ENCODE data around the gene ERAP2. TPM values are rescaled to one million over a fixed set of nuclear protein-coding genes. Genes with fewer than 3 reads are reported as not detected.
A peak's percentile ranks its signal among the peaks of the same experiment; 100 is the strongest.

Gene ERAP2
- total and polyA plus RNA-seq, 2 of the 13 experiments (the other 11 are each of a cell fraction or from before 2014, with no cell fraction given), result 12.8 to 16.6 TPM

DNA sequence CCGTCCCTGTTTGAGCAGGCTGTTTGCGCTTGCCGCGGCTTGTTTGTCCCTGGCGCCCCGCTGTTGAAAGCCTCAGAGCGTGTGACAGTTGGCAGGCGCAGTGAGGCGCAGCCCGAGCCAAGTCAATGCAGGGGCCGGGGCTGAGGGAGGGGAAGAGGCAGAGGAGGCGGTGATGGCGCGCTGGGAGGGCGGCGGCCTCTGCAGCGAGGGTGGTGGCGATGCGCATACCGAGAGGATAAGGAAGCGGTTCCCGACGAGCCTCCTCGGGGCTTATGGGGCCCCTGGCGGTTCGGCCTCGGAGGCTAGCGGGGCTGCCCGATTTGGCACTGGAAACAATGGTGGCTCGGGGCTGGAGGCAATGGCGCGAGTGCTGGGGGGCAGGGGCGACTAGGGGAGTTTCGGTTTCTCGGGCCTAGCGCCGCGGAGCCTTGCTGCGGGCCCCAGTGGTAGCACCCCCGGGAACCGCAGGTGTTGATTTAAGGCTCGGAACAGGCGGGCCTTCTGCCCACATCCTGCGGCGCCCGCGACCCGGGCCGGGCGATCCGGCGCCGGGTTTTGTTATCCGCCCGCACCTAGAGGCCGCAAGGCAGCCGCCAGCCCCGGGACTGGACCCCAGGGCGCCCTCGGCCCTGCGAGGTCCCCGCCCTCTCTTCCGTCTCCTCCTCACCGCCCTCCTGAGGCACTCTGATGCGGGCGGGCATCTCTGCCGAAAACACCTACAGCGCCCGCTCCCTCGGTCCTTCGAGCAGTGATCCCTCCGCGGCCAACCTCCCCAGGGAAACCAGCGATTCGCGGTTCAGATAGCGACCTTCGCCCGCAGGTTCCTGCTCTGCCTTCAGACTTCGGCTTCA, 58.6 kb downstream of the ERAP2 start (continued):
- TF ChIP-seq, protein P1, sequence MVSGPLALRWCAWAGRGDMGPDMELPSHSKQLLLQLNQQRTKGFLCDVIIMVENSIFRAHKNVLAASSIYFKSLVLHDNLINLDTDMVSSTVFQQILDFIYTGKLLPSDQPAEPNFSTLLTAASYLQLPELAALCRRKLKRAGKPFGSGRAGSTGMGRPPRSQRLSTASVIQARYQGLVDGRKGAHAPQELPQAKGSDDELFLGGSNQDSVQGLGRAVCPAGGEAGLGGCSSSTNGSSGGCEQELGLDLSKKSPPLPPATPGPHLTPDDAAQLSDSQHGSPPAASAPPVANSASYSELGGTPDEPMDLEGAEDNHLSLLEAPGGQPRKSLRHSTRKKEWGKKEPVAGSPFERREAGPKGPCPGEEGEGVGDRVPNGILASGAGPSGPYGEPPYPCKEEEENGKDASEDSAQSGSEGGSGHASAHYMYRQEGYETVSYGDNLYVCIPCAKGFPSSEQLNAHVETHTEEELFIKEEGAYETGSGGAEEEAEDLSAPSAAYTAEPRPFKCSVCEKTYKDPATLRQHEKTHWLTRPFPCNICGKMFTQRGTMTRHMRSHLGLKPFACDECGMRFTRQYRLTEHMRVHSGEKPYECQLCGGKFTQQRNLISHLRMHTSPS (CRISPR knock-in tag; IDR thresholded peaks at IDR 0.05; ENCODE audit: low read depth), result peak; percentile 80
- TF ChIP-seq ZNF383 (CRISPR knock-in tag; IDR thresholded peaks at IDR 0.05; ENCODE audit: borderline replicate concordance) (no peak), RBFOX2 (IDR thresholded peaks at IDR 0.05; ENCODE audit: low read depth, low read length) (peak; percentile 94), HMGA1 (CRISPR knock-in tag; conservative IDR thresholded peaks at IDR 0.05) (no peak), ZMYM4 (CRISPR knock-in tag; IDR thresholded peaks at IDR 0.05) (peak; percentile 83), ISL2 (CRISPR knock-in tag; IDR thresholded peaks at IDR 0.05) (peak; percentile 53; the same call in 1 of the 2 replicates), MED8 (CRISPR knock-in tag; IDR thresholded peaks at IDR 0.05; ENCODE audit: insufficient replicate concordance) (peak; percentile 33), ZNF225 (CRISPR knock-in tag; IDR thresholded peaks at IDR 0.05) (0 out of 2 replicates have a peak, but pooled peaks have one; percentile 54), ONECUT2 (CRISPR knock-in tag; IDR thresholded peaks at IDR 0.05) (0 out of 2 replicates have a peak, but pooled peaks have one; percentile 15), MXI1 (IDR thresholded peaks at IDR 0.05; ENCODE audit: borderline replicate concordance, low read depth, low read length) (peak; percentile 60; the same call in 2 of the 3 replicates), ATM (IDR thresholded peaks at IDR 0.05; ENCODE audit: borderline replicate concordance) (no peak), ZNF224 (CRISPR knock-in tag; IDR thresholded peaks at IDR 0.05) (no peak; the same call in 1 of the 2 replicates), HOXA5 (CRISPR knock-in tag; IDR thresholded peaks at IDR 0.05) (no peak; the same call in none of the 2 replicates), ZFP82 (CRISPR knock-in tag; IDR thresholded peaks at IDR 0.05; ENCODE audit: borderline replicate concordance) (no peak), ZNF556 (CRISPR knock-in tag; IDR thresholded peaks at IDR 0.05; ENCODE audit: borderline replicate concordance) (peak; percentile 65; the same call in 1 of the 2 replicates), THYN1 (CRISPR knock-in tag; IDR thresholded peaks at IDR 0.05; ENCODE audit: borderline replicate concordance, low read depth) (no peak), HNF4A (CRISPR knock-in tag; IDR thresholded peaks at IDR 0.05) (peak; percentile 43)
- TF ChIP-seq, protein P2, sequence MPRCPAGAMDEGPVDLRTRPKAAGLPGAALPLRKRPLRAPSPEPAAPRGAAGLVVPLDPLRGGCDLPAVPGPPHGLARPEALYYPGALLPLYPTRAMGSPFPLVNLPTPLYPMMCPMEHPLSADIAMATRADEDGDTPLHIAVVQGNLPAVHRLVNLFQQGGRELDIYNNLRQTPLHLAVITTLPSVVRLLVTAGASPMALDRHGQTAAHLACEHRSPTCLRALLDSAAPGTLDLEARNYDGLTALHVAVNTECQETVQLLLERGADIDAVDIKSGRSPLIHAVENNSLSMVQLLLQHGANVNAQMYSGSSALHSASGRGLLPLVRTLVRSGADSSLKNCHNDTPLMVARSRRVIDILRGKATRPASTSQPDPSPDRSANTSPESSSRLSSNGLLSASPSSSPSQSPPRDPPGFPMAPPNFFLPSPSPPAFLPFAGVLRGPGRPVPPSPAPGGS (CRISPR knock-in tag; IDR thresholded peaks at IDR 0.05), result peak; percentile 74; the same call in 1 of the 2 replicates
- TF ChIP-seq, protein P3, sequence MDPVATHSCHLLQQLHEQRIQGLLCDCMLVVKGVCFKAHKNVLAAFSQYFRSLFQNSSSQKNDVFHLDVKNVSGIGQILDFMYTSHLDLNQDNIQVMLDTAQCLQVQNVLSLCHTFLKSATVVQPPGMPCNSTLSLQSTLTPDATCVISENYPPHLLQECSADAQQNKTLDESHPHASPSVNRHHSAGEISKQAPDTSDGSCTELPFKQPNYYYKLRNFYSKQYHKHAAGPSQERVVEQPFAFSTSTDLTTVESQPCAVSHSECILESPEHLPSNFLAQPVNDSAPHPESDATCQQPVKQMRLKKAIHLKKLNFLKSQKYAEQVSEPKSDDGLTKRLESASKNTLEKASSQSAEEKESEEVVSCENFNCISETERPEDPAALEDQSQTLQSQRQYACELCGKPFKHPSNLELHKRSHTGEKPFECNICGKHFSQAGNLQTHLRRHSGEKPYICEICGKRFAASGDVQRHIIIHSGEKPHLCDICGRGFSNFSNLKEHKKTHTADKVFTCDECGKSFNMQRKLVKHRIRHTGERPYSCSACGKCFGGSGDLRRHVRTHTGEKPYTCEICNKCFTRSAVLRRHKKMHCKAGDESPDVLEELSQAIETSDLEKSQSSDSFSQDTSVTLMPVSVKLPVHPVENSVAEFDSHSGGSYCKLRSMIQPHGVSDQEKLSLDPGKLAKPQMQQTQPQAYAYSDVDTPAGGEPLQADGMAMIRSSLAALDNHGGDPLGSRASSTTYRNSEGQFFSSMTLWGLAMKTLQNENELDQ (CRISPR knock-in tag; IDR thresholded peaks at IDR 0.05; ENCODE audit: borderline replicate concordance), result no peak
- TF ChIP-seq, protein P4, sequence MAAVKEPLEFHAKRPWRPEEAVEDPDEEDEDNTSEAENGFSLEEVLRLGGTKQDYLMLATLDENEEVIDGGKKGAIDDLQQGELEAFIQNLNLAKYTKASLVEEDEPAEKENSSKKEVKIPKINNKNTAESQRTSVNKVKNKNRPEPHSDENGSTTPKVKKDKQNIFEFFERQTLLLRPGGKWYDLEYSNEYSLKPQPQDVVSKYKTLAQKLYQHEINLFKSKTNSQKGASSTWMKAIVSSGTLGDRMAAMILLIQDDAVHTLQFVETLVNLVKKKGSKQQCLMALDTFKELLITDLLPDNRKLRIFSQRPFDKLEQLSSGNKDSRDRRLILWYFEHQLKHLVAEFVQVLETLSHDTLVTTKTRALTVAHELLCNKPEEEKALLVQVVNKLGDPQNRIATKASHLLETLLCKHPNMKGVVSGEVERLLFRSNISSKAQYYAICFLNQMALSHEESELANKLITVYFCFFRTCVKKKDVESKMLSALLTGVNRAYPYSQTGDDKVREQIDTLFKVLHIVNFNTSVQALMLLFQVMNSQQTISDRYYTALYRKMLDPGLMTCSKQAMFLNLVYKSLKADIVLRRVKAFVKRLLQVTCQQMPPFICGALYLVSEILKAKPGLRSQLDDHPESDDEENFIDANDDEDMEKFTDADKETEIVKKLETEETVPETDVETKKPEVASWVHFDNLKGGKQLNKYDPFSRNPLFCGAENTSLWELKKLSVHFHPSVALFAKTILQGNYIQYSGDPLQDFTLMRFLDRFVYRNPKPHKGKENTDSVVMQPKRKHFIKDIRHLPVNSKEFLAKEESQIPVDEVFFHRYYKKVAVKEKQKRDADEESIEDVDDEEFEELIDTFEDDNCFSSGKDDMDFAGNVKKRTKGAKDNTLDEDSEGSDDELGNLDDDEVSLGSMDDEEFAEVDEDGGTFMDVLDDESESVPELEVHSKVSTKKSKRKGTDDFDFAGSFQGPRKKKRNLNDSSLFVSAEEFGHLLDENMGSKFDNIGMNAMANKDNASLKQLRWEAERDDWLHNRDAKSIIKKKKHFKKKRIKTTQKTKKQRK (IDR thresholded peaks at IDR 0.05; ENCODE audit: low read length), result no peak

All from HepG2 (cell line).